ENCODE results near the gene SEC14L2.
"Not testable (repeated sequence)": the region's sequence is repeated elsewhere in the genome, so short reads cannot be mapped to it uniquely, and the experiment has no call there.

Gene SEC14L2

GRCh38 chr22:30460555-30460954, 63.7 kb downstream of the SEC14L2 start:
- not testable (repeated sequence) for DNase-seq

DNA sequence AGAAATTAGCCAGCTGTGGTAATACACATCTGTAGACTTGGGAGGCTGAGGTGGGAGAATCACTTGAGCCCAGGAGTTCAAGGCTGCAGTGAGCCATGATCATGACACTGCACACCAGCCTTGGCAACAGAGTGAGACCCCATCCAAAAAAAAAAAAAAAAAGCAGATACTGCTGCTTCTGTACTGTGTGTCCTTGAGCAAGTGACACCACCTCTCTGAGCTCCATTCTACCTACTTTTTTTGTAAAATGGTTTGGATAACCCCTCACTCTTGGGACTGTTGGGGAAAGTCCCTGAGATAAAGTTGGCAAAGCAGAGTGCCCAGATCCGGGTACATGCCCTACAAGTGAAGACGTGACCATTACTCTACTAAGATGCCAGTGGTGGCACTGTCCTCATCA, 72.3 kb downstream of the SEC14L2 start:
- DNase-seq, result no peak

- DNase-seq, result no peak
These were observed 73.8 kb downstream of the SEC14L2 start for GRCh38 chr22:30470655-30471054.

GRCh38 chr22:30471616-30472318, 74.9 kb downstream of the SEC14L2 start, which contains the start of gene SEC14L3:
Gene SEC14L3 (minus strand): TSS chr22:30472017. CDS start chr22:30471958, 59 bp downstream.
- no peak for DNase-seq

DNA sequence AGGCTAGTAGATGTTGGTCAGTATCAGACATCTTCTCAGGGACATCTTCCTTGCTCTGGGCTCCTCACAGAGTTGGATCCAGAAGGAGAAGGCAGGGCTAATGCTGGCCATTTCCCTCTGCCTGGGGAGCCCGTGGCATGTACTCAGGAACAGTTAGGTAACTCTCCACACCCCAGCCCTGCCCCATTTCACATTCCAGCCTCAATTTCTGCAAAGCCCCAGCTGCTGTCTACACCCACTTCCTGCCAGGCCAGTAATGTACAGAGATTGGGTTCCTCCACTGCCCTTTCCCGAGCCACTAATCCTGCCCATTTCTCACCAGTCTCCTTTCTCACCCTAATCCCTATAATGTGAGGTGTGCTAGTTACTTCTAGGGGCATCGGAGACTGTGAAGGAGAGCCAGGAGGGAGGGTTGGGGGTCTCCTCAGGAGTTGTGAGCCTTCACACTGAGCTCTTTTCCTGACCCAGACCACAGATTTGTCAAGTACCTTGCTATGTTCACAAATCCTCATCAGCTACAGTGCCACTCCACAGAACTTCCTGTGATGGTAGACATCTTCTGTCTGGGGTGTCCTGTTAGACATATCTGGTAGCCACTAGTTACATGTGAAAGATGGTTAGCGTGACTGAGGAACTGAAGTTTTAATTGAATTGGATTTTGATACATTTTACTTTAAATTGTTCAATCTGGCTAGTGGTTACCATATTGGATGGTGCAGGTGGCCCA, 76.3 kb downstream of the SEC14L2 start:
- DNase-seq, result no peak

DNA sequence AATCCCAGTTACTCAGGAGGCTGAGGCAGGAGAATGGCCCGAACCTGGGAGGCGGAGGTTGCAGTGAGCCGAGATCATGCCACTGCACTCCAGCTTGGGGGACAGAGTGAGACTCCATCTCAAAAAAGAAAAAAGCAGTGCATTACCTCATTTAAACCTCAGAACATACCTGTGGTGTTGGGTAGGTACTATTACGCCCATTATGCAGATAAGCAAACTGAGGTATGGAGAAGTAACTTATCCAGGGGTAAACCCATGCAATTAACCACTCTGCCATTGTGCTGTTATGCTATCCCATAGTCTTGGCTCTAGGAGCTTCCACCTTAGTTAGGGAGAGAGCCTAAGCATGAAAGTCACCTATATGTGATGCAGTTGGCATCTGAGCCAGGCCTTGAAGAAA, 77.3 kb downstream of the SEC14L2 start:
- no peak for DNase-seq
